Suppressor macrophage treated with lipopolysaccharide for 1 hour (primary cell): ENCODE results near the gene GPAT2.
"Not testable (repeated sequence)": the region's sequence is repeated elsewhere in the genome, so short reads cannot be mapped to it uniquely, and the experiment has no call there.

Experiments used
- DNase-seq, 3 donors: peaks; one replicate each; pipeline ENCODE4 v3.0.0-alpha.2; 2020 to 2022

GPAT2 gene

DNA sequence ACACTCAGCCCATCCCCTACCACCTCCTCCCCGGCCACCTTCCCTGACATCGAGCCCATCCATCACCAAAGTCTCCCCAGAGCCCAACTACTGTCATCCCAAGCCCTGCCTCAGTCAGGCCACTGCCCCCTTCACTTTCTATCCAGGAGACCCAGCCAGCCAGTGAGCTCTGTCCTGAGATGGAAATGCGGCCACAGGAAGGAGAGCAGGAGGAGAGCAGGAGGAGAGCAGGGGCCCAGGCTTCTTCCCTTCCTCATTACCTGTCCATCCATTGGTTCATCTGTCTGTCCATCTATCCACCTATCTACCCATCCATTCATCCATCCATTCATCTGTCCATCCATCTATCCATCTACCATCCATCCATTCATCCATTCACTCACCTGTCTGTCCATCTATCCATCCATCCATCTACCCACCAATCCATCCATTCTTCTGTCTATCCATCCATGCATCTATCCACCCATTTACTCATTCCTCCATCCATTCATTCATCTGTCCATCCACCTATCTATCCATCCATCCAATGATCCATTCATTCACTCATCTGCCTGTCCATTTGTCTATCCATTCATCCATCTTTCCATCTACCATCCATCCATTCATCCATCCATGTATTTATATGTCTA lies 29.4 kb upstream of the GPAT2 start:
- not testable (repeated sequence) for DNase-seq

DNA sequence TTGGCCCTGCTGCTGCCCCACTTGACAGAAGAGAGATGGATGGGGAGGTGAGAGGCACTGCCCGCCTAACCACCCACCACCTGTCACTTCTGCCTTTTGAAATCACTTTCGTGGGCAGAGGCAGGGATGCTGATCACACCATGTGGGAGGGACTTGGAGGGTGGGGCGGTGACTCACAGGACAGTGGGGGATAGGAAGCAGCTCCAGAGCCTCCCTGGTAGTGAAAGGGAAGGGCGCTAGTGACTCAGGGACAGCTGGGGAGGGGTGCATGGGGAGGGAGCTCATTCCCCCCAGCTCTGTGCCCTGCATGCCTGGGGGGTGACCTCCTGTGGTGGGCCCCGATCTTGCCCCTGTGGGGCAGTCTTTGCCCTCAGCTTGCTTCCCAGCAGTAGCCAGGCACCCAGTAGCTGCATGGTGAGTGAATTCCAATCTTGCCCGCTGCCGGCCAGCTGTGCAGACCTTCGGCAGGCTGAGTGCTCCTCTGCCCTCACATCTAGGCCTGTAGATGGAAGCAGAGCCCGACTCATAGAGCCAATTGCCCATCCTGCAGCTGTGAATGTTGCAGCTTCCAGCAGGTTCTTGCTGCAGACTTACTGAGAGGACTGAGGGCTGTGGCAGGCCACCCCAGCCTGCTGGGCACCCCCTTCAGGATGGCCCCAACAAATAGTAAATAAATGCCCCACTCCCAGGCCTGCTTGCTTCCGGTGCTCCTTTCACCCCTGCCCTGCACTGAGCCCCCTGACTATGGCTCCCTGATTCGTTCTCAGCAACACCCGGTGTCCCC lies 28.6 kb upstream of the GPAT2 start:
- peak; percentile 27 to 57 (median 50) for DNase-seq

DNA sequence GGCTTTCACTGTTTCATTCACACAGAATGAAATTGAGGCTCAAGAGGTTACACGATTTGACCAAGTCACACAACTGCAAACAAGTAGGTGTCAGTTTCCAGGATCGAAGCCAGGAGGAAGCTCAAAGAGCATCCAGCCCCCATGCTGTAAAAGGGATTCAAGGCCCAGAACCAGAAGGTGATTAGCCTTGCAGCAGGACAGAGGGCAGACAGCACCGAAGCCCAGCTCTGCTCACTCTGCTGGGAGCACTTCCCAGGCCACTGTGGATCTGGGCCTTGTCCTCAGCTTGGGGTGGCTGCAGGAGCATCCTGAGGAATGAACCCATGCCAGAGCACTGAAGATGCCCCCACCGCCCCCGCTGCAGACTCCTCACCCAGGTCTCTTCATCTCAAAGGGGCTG lies 27.8 kb upstream of the GPAT2 start:
- DNase-seq = not testable (repeated sequence)

DNA sequence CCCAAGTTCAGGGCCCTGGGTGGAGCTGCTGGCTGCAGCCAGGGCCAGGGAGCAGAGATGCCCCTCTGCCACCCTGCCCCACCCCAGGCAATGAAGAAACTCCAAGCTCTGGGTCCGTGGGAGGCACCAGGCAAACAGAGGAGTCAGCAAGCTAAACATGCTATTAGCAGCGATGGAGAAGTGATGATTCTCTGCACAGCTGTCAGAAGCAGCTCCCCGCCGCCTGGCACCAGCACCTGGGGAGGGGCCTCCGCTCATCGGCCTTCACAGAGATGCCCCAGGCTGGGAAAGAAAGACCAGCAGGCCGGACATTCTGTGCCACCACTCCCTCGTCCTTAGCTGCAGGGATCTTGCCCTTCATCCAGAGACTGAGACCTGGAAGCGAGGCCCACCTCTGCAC lies 27.2 kb upstream of the GPAT2 start:
- peak in 2 of 3 donors; percentile 14 to 40 for DNase-seq

DNA sequence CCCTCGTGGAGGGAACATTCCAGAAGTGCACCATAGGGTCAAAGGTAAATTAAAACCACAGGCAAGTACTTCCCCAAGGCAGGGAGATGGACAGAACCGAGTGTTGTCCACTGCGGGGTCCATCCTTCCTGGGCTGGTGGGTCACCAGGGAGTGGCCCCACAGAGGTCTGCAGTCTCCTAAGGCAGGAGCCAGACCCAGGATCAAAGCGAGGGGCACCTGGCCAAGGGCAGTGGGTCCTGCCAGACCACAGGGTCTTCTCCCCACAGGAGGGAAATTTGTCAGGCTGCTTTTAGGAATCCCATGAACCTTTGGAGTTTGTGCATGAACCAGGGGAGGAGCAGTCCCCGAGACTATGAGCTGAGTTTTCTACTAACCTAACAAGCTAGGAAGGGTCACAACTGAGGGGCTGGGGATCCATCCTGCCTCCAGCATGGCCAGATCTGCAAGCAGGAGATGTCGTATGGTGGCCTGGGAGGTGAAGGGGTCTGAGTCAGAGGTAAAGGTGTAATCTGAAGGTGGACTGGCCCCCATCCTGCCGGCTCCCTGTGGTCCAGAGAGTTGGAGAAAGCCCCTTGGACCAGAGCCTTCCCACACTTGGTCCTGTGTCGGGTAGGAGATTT lies 26.6 kb upstream of the GPAT2 start:
- not testable (repeated sequence) for DNase-seq

DNA sequence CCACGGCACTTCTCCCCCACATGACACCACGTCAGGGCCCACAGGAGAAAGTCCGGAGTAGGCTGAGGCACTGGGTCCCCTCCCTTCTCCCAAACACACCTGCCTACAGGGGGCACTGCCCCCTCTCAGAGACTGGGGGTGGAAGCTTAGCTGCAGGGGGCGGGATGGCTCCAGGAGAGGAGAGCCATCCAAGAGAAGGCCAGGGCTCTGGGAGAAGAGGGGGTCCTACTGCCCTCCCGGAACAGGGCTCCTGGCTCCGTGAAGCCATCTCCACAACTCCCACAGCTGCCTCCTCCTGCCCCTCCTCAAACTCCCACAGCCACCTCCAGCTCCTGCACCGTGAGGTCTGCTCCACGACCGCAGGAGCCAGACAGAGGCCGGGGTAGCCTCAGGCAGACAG lies 25.6 kb upstream of the GPAT2 start:
- not testable (repeated sequence) for DNase-seq

DNA sequence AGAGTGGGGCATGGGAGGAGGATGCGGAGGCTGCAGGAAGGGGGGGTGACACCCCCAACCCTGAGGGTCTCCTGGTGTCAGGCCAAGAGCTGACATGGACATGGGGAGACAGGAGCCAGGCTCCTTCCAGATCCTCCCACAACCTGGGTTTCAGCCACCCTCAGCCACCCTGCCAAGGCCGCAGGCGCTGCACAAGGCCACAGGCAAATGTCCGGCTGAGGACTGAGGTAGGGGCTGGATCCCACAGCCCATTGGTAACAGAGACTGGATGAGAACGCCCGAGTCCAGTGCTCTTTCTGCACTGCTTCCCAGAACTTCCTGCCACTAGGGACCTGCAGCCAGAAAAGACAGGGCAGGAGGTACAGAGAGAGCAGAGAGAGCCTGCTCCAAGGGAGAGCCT lies 24.7 kb upstream of the GPAT2 start:
- not testable (repeated sequence) for DNase-seq

DNA sequence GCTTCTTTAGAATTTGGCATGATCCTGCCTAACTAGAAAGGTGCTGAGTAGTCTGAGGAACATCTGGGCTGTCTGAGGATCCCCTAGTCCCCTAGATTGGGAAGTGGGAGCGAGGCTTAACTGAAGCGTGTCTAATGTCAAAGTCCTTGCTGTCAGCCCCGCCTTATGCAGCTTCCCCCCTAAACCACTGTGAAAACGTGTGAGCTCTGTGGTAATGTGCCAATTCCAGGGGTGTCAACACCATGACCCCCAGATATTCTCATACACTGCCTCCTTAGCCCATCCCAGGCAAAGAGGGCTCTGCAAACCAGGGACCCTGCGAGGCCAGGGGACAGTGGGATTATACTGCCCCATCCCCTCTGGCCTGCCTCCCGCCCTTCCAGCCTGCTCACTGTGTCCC lies 21.1 kb upstream of the GPAT2 start:
- not testable (repeated sequence) for DNase-seq

DNA sequence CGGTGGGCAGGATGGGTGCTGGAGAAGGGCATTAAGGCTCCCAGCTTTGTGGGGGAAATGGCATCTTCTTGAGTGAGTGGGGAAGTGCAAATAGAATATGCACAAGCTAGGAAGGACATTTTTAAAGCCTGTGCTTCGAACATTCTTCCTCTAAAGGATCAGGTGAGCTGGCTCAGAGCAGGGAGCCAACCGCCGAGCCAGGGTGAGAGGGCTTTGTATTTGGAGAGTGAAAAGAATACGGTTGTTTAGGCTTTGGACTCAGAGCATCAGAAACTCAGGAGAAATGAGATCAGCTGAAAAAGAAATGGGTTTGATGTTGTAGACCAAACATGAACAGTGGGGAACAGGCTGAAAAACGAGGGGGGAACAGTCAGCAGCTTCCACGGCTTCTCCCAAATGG lies 19.8 kb upstream of the GPAT2 start:
- not testable (repeated sequence) for DNase-seq

DNA sequence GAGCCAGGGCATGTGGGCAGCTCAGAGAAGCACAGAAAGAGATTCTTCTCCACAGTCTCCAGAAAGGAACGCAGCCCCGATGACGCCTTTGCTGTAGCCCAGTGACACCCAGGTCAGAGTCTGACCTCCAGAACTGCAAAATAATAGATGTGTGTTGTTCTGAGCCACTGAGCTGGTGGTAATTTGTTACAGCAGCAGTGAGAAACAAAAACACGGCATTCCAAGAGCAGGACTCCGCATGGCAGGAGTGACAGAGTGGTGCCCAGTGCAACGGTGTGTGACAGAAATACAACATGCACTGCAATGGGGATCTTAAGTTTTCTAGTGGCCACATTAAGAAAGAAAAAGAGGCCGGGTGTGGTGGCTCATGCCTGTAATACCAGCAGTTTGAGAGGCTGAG lies 18.7 kb upstream of the GPAT2 start:
- not testable (repeated sequence) for DNase-seq

DNA sequence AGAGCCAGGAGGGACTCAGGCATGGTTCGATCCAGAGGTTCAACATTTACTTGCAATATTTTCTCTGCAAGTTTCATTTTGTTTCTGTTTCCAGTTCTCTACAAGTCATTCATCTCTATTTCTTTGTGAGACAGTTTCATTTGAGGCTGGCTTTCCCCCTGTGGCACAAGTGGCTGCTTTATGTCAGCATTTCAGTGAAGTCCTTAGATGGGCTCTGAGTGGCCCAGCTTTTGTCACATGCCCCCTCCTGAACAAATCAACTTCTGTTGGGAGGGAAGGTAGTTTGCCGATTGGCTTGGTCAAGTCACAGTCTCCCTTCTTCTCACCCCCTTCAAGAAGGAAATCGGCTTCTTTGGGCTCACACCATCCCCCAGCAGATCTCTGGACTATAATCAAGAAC lies 17.9 kb upstream of the GPAT2 start:
- DNase-seq = not testable (repeated sequence)

DNA sequence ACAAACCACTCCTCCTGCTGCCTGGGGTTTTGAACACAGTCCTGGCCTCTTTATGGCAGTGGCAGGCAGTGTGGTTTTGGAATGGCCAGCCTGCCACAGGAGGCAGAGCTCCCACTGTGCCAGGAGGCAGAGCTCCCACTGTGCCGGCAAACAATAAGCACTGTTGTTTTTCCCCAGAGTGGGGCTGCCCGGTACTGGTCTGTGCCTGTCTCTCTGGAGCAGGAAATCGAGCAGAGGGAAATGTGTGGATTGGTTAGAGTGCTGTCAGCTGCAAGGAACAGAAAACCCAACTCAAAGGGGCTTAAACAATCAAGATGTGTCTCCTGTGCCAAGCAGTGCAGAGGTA lies 15.2 kb upstream of the GPAT2 start:
- not testable (repeated sequence) for DNase-seq

DNA sequence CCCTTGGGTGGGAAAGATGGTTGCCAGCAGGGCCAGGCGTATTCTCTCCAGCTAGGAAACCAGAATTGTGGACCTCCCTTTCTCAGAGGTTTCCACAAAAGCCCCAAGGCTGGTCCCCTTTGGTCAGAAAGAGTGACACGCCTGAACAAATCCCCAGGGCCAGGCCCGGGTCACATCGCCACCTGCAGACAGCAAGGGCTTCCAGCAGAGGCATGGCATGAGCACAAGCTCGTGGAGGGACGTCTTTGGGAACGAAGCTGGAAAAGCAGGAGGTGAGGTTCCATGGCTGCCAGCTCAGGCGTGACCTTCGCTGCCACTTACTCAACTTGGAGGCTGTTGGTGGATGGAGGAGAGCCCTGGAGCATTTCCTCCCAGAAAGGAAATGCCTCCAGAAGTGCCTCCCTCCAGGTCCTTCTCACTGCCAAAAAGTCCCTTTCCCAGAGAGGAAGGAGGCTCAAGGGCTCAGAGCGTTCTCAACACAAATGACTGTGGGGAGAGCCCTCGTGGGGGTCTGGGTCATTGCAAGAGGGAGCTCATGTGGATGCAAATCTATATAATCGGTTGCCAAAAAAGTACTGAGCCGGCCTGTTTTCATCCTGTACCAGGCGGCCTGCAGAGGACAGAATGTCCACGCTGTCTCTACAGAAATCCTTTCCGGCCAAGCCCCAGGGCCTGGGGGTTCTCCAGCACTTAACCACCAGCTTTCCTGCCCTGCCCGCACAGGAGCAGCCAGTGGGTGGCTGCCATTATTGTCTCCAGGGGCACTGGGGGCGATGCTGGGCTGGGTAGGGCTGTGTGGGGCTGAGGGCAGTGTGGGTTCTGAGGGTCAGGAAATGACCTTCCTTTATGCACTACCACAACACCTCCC lies 14.6 kb upstream of the GPAT2 start:
- peak in 1 of 3 donors; percentile 16 for DNase-seq

DNA sequence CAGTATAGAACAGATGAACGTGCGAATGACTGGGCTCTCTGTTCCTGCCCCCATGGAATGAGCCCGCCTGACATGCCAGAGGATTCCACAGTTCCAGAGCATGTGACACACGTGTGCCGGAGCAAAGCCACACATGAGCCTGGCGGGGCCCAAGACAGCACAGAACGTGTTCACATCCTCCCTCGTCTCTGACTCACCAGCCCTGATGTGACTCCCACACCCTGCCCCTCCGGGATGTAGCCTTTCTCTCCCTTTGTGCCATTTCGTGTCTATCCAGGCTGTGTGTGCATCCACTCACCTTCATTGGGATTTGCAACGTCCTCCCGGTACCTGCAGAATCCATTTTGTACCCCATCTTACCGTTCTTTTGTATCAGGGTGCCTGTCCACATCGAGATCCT lies 838 bp upstream of the GPAT2 start:
- not testable (repeated sequence) for DNase-seq

DNA sequence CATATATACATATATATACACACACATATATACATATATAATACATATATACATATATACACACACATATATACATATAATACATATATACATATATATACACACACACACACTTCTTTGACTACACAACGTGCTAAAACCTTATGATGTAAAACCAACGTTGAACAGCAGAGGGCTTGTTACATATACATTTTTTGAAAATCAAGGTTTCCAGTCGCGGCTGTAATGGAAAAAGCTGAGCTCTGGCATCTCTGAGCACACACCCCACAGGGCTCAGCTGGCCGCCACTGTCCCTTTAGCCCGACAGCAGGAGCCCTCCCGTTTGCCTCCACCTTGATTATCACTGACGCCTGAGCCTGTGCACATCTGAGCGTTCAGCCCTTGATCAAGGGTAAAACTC lies 719 bp downstream of the GPAT2 start:
- DNase-seq = not testable (repeated sequence)

DNA sequence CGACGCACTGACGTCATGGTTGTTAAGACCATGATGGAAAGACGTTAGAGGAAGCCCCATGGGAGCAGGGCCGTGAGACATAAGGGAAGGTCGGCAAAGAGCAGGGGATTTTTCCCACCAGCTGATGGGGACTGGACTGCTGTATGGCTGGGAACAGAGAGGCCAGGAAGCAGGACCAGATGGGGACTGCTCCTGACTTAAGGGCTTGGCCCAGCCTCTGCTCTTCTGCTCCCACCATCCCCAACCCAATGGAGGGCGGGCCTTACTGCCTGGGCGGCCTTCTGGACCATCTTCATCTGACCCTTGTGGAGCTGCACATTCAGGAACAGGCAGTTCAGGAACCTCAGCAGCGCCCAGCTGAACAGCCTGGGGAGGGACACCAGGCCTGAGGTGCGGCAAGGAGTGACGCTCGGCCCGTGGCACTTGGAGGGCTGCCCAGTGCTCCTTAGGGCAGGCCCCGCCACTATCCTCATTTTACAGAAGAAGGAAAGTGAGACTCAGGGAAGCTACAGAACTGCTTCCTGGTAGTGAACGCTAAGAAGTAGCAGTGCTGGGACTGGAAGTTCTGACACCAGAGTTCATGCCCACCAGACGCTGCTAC lies 6.9 kb downstream of the GPAT2 start:
- not testable (repeated sequence) for DNase-seq

DNA sequence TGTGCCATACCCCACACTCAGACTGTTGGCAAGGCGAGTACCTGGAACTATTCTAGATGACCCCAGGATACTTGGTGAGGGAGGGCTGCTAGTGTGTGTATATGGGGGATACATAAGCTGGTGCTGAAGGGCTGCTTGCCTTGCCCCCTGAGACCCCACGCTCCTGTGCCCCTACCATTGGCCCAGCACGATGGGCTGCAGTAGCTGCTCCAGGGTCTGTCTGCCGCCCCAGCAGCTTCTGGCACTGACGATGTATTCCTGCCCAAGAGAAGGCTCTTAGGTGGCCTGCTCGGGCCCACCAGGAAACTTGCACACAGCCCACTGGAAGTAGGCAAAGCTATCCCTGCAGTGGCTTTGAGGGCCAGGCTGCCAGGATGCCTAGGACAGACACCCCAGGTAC lies 9.0 kb downstream of the GPAT2 start:
- not testable (repeated sequence) for DNase-seq

DNA sequence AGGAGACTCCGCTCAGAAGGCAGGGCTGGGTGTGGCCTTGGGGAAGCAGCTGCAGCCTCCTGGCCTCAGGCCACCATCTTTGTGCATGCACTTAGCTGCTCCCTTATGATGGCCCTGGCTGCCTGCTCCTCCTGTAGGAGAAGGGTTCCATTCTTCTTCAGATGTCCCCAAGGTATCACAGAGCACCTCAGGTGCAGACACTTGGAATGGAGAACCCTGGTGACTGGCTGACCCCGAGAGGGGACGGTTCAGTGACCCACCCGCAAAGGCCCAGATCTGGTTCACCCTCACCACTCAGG lies 9.6 kb downstream of the GPAT2 start:
- DNase-seq = no peak

DNA sequence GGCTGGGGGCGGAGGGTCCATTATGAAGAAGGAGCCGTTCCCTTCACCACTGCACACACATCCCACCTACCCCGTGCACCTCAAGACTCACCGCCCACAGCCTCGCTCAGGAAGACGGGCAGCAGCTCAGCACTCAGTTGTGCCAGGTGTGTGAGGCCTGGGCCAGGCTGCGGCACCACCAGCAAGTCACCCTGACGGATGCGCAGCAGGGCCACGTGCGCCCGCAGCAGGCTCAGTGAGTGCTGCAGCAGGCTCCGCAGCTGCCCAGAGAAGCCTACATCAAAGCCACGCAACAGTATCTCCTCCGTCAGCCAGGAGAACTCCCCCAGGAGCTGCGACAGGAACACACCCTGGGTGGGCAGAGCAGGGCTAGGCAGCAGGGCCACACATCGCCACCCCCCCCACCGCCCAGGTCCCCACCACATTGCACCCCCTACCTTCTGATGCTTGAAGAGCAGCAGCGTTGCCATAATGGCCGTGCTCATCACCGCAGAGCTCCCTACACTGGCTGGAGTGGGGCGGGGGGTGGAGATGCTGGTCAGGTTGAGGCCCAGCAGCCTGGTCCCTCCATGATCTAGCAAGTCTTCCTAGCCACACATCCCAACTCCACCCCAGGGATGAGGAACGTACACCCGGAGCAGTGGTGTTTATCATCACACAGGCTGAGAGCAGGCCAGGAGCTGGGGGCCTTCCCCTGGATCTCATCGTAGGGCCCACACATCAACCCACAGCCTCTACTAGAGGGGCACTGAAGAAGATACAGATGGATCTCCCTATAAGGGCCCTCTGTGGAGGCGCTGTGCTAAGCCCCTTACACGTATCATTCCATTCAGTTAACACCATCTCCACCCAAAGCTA lies 10.2 kb downstream of the GPAT2 start:
- no peak for DNase-seq

DNA sequence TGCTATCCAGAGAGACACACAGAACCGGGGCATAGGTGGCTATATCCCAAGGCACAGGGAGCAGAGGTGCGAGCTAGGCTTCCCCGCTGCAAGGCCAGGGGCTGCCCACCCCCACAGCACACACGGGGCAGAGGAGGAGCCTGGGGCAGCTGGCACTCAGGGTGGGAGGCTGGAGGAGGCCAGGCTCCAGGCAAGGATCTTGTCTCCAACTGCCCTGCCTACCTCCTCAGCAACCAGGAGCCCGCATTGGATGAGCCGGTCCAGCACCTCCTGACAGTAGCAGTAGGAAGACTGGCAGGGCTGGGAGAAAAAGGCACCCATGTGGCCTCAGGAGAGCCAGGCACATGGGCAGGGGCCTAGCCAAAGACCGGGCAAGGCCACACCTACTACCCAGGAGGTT lies 11.0 kb downstream of the GPAT2 start:
- DNase-seq = not testable (repeated sequence)

DNA sequence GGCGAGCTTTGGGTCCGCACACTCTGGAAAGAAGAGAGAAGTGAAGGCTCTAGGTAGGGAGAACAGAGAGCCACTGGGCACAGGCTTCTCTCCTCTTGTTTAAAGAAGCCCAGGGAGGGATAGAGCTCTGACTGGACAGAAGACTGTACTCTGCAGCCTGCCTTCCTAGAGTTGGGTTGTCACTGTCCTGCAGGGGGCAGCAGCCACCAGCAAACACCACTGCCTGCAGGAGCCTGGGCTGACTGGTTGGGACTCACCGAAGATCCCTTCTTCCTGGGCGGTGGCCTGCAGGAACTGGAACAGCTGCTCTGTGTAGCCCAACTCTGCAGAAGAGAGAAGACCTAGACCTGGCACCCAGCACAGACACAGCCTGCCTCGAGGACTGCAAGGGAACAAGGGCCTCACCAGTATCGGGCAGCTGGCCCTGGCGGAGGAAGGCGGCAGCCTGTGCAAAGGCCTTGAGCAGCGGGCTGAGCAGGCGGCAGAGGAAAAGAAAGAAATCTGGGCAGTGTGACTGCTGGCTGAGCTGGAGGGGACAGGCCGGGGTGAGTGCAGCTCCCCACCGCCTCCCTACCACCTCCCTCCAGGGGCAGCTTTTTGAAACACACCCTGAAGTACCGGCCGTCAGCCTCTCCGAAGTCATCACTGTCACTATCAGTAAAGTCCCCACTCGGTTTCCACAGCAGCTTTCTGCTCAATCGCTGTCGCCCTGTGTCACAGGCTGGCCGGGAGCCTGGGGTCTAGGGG lies 11.8 kb downstream of the GPAT2 start:
- DNase-seq = peak; percentile 84 to 89 (median 89)
